GM23338 (cell line): ENCODE measurements around the gene ZNF143. TPM values are rescaled to one million over a fixed set of nuclear protein-coding genes. Genes with fewer than 3 reads are reported as not detected.

Experiments
- ATAC-seq: fragments of 200-7000 bp; cut with Tn5 transposase; 3 replicates; pipeline ENCODE4 v1.9.1; 2020
- DNase-seq: peaks from one replicate; pipeline ENCODE4 v3.0.0-alpha.2; 2015; ENCODE audit warnings: low spot score
- H2AFZ ChIP-seq: fragments of 200-600 bp; sonication (generic); 2 replicates; pipeline ENCODE4 v1.8.0; 2016; ENCODE audit warnings: antibody characterized with exemption, mild to moderate bottlenecking, moderate library complexity
- H3F3A ChIP-seq: fragments of 200-600 bp; sonication (generic); replicated peaks from 2 replicates; pipeline ENCODE4 v1.8.0; 2017; ENCODE audit warnings: antibody characterized with exemption, mixed run types, low read depth
- H3K27ac ChIP-seq: fragments of 200-600 bp; sonication (generic); 2 replicates; pipeline ENCODE4 v1.6.1; 2016; ENCODE audit warnings: low read depth
- H3K27me3 ChIP-seq: fragments of 200-600 bp; sonication (generic); 2 replicates; pipeline ENCODE4 v1.8.0; 2016; ENCODE audit warnings: mild to moderate bottlenecking, mixed run types, moderate library complexity; ENCODE audit not compliant: insufficient read depth
- H3K36me3 ChIP-seq: fragments of 200-600 bp; sonication (generic); 2 replicates; pipeline ENCODE4 v1.8.0; 2016; ENCODE audit warnings: mild to moderate bottlenecking; ENCODE audit not compliant: insufficient read depth
- H3K4me1 ChIP-seq: fragments of 200-600 bp; sonication (generic); 2 replicates; pipeline ENCODE4 v1.8.0; 2016; ENCODE audit warnings: mild to moderate bottlenecking, moderate library complexity; ENCODE audit not compliant: insufficient read depth
- H3K4me2 ChIP-seq: fragments of 200-600 bp; sonication (generic); 2 replicates; pipeline ENCODE4 v1.7.1; 2017; ENCODE audit warnings: mixed run types
- H3K4me3 ChIP-seq: fragments of 200-600 bp; sonication (generic); 2 replicates; pipeline ENCODE4 v1.6.1; 2016; ENCODE audit warnings: mixed run types
- H3K79me2 ChIP-seq: fragments of 200-600 bp; sonication (generic); replicated peaks from 2 replicates; pipeline ENCODE4 v1.8.0; 2017; ENCODE audit warnings: mild to moderate bottlenecking; ENCODE audit not compliant: insufficient read depth
- H3K9me2 ChIP-seq: fragments of 200-600 bp; sonication (generic); 2 replicates; pipeline ENCODE4 v1.8.0; 2017; ENCODE audit not compliant: insufficient read depth
- H4K20me1 ChIP-seq: fragments of 200-600 bp; sonication (generic); replicated peaks from 2 replicates; pipeline ENCODE4 v1.8.0; 2017; ENCODE audit warnings: mild to moderate bottlenecking; ENCODE audit not compliant: insufficient read depth
- H3K27ac Mint-ChIP-seq: 2 replicates; pipeline ENCODE4 v1.8.0; 2020; ENCODE audit warnings: inconsistent platforms, mild to moderate bottlenecking, moderate library complexity, mixed read lengths
- H3K27me3 Mint-ChIP-seq: 3 replicates; pipeline ENCODE4 v1.8.0; 2022; ENCODE audit warnings: low read depth, mild to moderate bottlenecking, moderate library complexity, mixed read lengths, inconsistent platforms; ENCODE audit not compliant: insufficient read depth, poor library complexity
- H3K36me3 Mint-ChIP-seq: 3 replicates; pipeline ENCODE4 v1.8.0; 2021; ENCODE audit warnings: low read depth, mild to moderate bottlenecking, inconsistent platforms, moderate library complexity, mixed read lengths
- H3K4me1 Mint-ChIP-seq: 3 replicates; pipeline ENCODE4 v1.8.0; 2020; ENCODE audit warnings: mild to moderate bottlenecking, inconsistent platforms, mixed read lengths
- H3K4me3 Mint-ChIP-seq: 3 replicates; pipeline ENCODE4 v1.8.0; 2021; ENCODE audit warnings: moderate library complexity, mild to moderate bottlenecking, inconsistent platforms, mixed read lengths
- H3K9me3 Mint-ChIP-seq: 3 replicates; pipeline ENCODE4 v1.8.0; 2020; ENCODE audit warnings: moderate library complexity, mild to moderate bottlenecking, inconsistent platforms, mixed read lengths
- CREB1 ChIP-seq: fragments of 250-450 bp; sonication (Bioruptor Pico); IDR thresholded peaks from 2 replicates; pipeline ENCODE4 v1.5.0; 2020; ENCODE audit warnings: low read depth, mild to moderate bottlenecking, moderate library complexity
- CTCF ChIP-seq, 2 experiments: fragments of 200-600 bp in 1 of 2; sonication (generic) in 1 of 2; conservative IDR thresholded peaks; 2 replicates each; pipeline versions ENCODE4 v1.5.1 to v1.6.1; 2016 to 2017; ENCODE audit warnings: antibody characterized with exemption in 2 of 2, low read depth in 2 of 2, mild to moderate bottlenecking in 2 of 2, moderate library complexity in 1 of 2
- ETS1 ChIP-seq: IDR thresholded peaks from 2 replicates; pipeline ENCODE4 v1.6.1; 2016; ENCODE audit warnings: antibody characterized with exemption
- EZH2 ChIP-seq: fragments of 200-600 bp; sonication (generic); IDR thresholded peaks from one replicate; pipeline ENCODE4 v1.8.0; 2017; ENCODE audit warnings: antibody characterized with exemption, mild to moderate bottlenecking, low read depth; ENCODE audit not compliant: unreplicated experiment
- EZH2phosphoT487 ChIP-seq: fragments of 200-600 bp; sonication (generic); IDR thresholded peaks from one replicate; pipeline ENCODE4 v1.8.1; 2018; ENCODE audit warnings: antibody characterized with exemption; ENCODE audit not compliant: unreplicated experiment
- JUNB ChIP-seq: IDR thresholded peaks from one replicate; pipeline ENCODE4 v1.6.1; 2016; ENCODE audit warnings: antibody characterized with exemption; ENCODE audit not compliant: unreplicated experiment
- NANOG ChIP-seq: IDR thresholded peaks from 2 replicates; pipeline ENCODE4 v1.6.1; 2016; ENCODE audit warnings: antibody characterized with exemption, borderline replicate concordance
- POLR2AphosphoS5 ChIP-seq: IDR thresholded peaks from 2 replicates; pipeline ENCODE4 v1.6.1; 2016; ENCODE audit warnings: antibody characterized with exemption, low read depth
- STAT1 ChIP-seq: IDR thresholded peaks from one replicate; pipeline ENCODE4 v1.6.1; 2016; ENCODE audit warnings: antibody characterized with exemption; ENCODE audit not compliant: unreplicated experiment
- ZNF114 ChIP-seq: fragments of 250-450 bp; sonication (Bioruptor Pico); IDR thresholded peaks from 2 replicates; pipeline ENCODE4 v1.5.0; 2020; ENCODE audit warnings: mild to moderate bottlenecking, moderate library complexity
- ZNF331 ChIP-seq: fragments of 250-450 bp; sonication (Bioruptor Pico); IDR thresholded peaks from 2 replicates; pipeline ENCODE4 v1.5.0; 2020; ENCODE audit warnings: low read depth, mild to moderate bottlenecking, moderate library complexity
- polyA plus RNA-seq: library from polyadenylated mRNA; unstranded; fragments of >200 nt; fragmentation: Nextera tagmentation; extraction: Ambion mirVana; gene quantifications from 2 replicates; pipeline ENCODE4 v1.2.1, GENCODE V29; 2016
- total RNA-seq: library from RNA; depleted of rRNA; stranded (reverse); fragments of >200 nt; shearing (Covaris generic); gene quantifications from 2 replicates; pipeline ENCODE4 v1.2.3, GENCODE V29; 2014
- TF ChIP-seq, protein P1 (sequence below): IDR thresholded peaks from one replicate; pipeline ENCODE4 v1.6.1; 2018; ENCODE audit warnings: antibody characterized with exemption; ENCODE audit not compliant: unreplicated experiment
- TF ChIP-seq, protein P2 (sequence below): fragments of 250-450 bp; sonication (Bioruptor Pico); IDR thresholded peaks from 2 replicates; pipeline ENCODE4 v1.5.0; 2020; ENCODE audit warnings: mild to moderate bottlenecking, moderate library complexity

Gene ZNF143
- total and polyA plus RNA-seq, 2 experiments from 2014 or later: 33.5 to 44.2 TPM

DNA sequence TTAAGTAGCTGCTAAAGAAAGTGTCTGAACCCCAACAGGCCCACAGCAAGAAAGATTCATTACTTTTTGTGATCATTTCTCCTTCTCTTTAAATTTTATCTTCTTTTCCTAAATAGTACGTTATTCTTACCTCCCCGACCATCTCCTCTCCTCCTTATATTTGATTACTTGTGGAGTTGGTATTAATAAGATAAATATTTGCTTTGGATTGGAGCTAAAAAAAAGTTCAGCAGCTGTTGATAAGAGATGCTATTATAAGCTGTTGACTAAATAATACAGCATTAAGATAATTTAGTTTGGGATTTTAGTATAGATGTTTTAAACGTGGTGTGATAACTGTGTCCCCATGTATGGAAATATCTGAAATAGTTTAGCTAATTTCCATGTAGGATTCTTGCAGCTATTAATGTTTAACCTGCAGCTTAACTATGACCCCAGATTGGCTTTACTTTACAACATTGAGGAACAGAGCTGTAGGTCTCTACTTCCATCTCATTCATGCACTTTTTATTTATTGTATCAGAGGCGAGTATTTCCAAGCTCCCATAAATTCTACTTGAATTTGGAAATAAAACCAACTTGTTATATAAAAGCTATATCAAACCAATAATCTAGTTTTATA lies 37.8 kb downstream of the ZNF143 start:
- Histone ChIP-seq H2AFZ (no peak overlapping the region), H3K27ac (no peak overlapping the region), H3K4me2 (no peak overlapping the region), H3K4me1 (no peaks in the 10 kb centered on the region), H3K79me2 (no peaks in the 10 kb centered on the region), H3F3A (0 out of 2 replicates have a peak, but pooled peaks cover 17% of the 10 kb centered on the region), H3K9me2 (no peaks in the 10 kb centered on the region), H3K4me3 (no peak overlapping the region), H3K27me3 (no peaks in the 10 kb centered on the region), H4K20me1 (peaks cover 3% of the 10 kb centered on the region), H3K36me3 (peaks cover 66% of the 10 kb centered on the region)
- Mint-ChIP-seq H3K36me3 (peaks cover 59% of the 10 kb centered on the region), H3K9me3 (no peaks in the 10 kb centered on the region; the same call in 2 of the 3 replicates), H3K4me3 (no peak overlapping the region), H3K27ac (no peak overlapping the region), H3K27me3 (peaks cover 5% of the 10 kb centered on the region), H3K4me1 (no peaks in the 10 kb centered on the region)
- no peak for DNase-seq
- TF ChIP-seq, protein P1, sequence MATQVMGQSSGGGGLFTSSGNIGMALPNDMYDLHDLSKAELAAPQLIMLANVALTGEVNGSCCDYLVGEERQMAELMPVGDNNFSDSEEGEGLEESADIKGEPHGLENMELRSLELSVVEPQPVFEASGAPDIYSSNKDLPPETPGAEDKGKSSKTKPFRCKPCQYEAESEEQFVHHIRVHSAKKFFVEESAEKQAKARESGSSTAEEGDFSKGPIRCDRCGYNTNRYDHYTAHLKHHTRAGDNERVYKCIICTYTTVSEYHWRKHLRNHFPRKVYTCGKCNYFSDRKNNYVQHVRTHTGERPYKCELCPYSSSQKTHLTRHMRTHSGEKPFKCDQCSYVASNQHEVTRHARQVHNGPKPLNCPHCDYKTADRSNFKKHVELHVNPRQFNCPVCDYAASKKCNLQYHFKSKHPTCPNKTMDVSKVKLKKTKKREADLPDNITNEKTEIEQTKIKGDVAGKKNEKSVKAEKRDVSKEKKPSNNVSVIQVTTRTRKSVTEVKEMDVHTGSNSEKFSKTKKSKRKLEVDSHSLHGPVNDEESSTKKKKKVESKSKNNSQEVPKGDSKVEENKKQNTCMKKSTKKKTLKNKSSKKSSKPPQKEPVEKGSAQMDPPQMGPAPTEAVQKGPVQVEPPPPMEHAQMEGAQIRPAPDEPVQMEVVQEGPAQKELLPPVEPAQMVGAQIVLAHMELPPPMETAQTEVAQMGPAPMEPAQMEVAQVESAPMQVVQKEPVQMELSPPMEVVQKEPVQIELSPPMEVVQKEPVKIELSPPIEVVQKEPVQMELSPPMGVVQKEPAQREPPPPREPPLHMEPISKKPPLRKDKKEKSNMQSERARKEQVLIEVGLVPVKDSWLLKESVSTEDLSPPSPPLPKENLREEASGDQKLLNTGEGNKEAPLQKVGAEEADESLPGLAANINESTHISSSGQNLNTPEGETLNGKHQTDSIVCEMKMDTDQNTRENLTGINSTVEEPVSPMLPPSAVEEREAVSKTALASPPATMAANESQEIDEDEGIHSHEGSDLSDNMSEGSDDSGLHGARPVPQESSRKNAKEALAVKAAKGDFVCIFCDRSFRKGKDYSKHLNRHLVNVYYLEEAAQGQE: no peak
- TF ChIP-seq CTCF (conservative IDR thresholded peaks at IDR 0.05; ENCODE audit: low read depth in 2 of 2) (no peak), ZNF114 (CRISPR knock-in tag) (no peak), ETS1 (no peak), POLR2AphosphoS5 (no peak), CREB1 (CRISPR knock-in tag) (no peak), ZNF331 (CRISPR knock-in tag) (no peak), EZH2phosphoT487 (no peak), EZH2 (no peak), JUNB (no peak), NANOG (no peak), STAT1 (no peak)
- TF ChIP-seq, protein P2, sequence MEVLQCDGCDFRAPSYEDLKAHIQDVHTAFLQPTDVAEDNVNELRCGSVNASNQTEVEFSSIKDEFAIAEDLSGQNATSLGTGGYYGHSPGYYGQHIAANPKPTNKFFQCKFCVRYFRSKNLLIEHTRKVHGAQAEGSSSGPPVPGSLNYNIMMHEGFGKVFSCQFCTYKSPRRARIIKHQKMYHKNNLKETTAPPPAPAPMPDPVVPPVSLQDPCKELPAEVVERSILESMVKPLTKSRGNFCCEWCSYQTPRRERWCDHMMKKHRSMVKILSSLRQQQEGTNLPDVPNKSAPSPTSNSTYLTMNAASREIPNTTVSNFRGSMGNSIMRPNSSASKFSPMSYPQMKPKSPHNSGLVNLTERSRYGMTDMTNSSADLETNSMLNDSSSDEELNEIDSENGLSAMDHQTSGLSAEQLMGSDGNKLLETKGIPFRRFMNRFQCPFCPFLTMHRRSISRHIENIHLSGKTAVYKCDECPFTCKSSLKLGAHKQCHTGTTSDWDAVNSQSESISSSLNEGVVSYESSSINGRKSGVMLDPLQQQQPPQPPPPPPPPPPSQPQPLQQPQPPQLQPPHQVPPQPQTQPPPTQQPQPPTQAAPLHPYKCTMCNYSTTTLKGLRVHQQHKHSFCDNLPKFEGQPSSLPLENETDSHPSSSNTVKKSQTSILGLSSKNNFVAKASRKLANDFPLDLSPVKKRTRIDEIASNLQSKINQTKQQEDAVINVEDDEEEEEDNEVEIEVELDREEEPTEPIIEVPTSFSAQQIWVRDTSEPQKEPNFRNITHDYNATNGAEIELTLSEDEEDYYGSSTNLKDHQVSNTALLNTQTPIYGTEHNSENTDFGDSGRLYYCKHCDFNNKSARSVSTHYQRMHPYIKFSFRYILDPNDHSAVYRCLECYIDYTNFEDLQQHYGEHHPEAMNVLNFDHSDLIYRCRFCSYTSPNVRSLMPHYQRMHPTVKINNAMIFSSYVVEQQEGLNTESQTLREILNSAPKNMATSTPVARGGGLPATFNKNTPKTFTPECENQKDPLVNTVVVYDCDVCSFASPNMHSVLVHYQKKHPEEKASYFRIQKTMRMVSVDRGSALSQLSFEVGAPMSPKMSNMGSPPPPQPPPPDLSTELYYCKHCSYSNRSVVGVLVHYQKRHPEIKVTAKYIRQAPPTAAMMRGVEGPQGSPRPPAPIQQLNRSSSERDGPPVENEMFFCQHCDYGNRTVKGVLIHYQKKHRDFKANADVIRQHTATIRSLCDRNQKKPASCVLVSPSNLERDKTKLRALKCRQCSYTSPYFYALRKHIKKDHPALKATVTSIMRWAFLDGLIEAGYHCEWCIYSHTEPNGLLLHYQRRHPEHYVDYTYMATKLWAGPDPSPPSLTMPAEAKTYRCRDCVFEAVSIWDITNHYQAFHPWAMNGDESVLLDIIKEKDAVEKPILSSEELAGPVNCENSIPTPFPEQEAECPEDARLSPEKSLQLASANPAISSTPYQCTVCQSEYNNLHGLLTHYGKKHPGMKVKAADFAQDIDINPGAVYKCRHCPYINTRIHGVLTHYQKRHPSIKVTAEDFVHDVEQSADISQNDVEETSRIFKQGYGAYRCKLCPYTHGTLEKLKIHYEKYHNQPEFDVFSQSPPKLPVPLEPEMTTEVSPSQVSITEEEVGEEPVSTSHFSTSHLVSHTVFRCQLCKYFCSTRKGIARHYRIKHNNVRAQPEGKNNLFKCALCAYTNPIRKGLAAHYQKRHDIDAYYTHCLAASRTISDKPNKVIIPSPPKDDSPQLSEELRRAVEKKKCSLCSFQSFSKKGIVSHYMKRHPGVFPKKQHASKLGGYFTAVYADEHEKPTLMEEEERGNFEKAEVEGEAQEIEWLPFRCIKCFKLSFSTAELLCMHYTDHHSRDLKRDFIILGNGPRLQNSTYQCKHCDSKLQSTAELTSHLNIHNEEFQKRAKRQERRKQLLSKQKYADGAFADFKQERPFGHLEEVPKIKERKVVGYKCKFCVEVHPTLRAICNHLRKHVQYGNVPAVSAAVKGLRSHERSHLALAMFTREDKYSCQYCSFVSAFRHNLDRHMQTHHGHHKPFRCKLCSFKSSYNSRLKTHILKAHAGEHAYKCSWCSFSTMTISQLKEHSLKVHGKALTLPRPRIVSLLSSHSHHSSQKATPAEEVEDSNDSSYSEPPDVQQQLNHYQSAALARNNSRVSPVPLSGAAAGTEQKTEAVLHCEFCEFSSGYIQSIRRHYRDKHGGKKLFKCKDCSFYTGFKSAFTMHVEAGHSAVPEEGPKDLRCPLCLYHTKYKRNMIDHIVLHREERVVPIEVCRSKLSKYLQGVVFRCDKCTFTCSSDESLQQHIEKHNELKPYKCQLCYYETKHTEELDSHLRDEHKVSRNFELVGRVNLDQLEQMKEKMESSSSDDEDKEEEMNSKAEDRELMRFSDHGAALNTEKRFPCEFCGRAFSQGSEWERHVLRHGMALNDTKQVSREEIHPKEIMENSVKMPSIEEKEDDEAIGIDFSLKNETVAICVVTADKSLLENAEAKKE (CRISPR knock-in tag): no peak
- ATAC-seq: no peak
